ENCODE data around the gene SULT4A1. TPM values are rescaled to one million over a fixed set of nuclear protein-coding genes. Genes with fewer than 3 reads are reported as not detected.

Gene SULT4A1
- polyA plus RNA-seq, 1 of the 3 experiments (the other 2 are of a cell fraction): 3.9 TPM

GRCh38 chr22:43879901-43880540 is 17.7 kb upstream of the SULT4A1 start:
- 52% methylated on average over 8 of the region's 14 CpGs for WGBS (ENCODE audit: low lambda C conversion rate)
- H3K9me2 ChIP-seq: no peaks in the 10 kb centered on the region
- no peaks in the 10 kb centered on the region for H3K79me2 ChIP-seq (ENCODE audit: insufficient read depth)
- no peak overlapping the region for H2AFZ ChIP-seq (ENCODE audit: low read depth)
- no peaks in the 10 kb centered on the region for H3F3A ChIP-seq (replicated peaks; ENCODE audit: insufficient read depth)
- no peaks in the 10 kb centered on the region for H3K36me3 ChIP-seq (replicated peaks in 1 of 2; ENCODE audit: control insufficient read depth in 1 of 2, insufficient read depth in 2 of 2, low read length in 1 of 2)
- H4K20me1 ChIP-seq (ENCODE audit: insufficient read depth): no peaks in the 10 kb centered on the region
- ChIA-PET POLR2A (no interaction called here), CTCF (no interaction called here)
- no peak overlapping the region for H3K9ac ChIP-seq
- no peak overlapping the region for H3K4me3 ChIP-seq (ENCODE audit: low read depth in 2 of 2, low read length in 1 of 2)
- no peaks in the 10 kb centered on the region for H3K4me1 ChIP-seq (ENCODE audit: control insufficient read depth in 1 of 2, insufficient read depth in 2 of 2, low read depth in 1 of 2, low read length in 1 of 2)
- H3K9me3 ChIP-seq: no peaks in the 10 kb centered on the region
- DNase-seq: no peak
- no peak overlapping the region for H3K27ac ChIP-seq (ENCODE audit: low read depth in 2 of 2, low read length in 1 of 2)
- TF ChIP-seq RCOR1 (IDR thresholded peaks at IDR 0.05; ENCODE audit: low read length) (no peak), EP300 (IDR thresholded peaks at IDR 0.05; ENCODE audit: borderline replicate concordance in 1 of 2, low read depth in 1 of 2, low read length in 1 of 2) (no peak), NRF1 (IDR thresholded peaks at IDR 0.05; ENCODE audit: low read depth, low read length) (no peak), GABPA (IDR thresholded peaks at IDR 0.05; ENCODE audit: low read depth) (no peak), POLR2AphosphoS5 (IDR thresholded peaks at IDR 0.05; ENCODE audit: low read depth, low read length) (no peak), EZH2phosphoT487 (IDR thresholded peaks at IDR 0.05; ENCODE audit: borderline replicate concordance, low read depth) (no peak), CTCF (IDR thresholded peaks at IDR 0.05) (no peak), USF2 (IDR thresholded peaks at IDR 0.05; ENCODE audit: borderline replicate concordance, low read depth, low read length) (no peak), FOSL2 (IDR thresholded peaks at IDR 0.05; ENCODE audit: borderline replicate concordance, low read depth) (no peak), RXRA (IDR thresholded peaks at IDR 0.05; ENCODE audit: borderline replicate concordance, low read depth) (no peak), IRF3 (IDR thresholded peaks at IDR 0.05; ENCODE audit: low read depth, low read length) (no peak), YY1 (IDR thresholded peaks at IDR 0.05; ENCODE audit: low read depth) (no peak), MEF2A (IDR thresholded peaks at IDR 0.05; ENCODE audit: borderline replicate concordance, low read depth) (no peak), USF1 (IDR thresholded peaks at IDR 0.05; ENCODE audit: borderline replicate concordance, low read depth) (no peak), PBX3 (IDR thresholded peaks at IDR 0.05) (no peak), SMC3 (IDR thresholded peaks at IDR 0.05; ENCODE audit: low read depth, low read length) (no peak)
- no peaks in the 10 kb centered on the region for H3K27me3 ChIP-seq (ENCODE audit: insufficient read depth)
- no peak overlapping the region for H3K4me2 ChIP-seq

Measured in SK-N-SH (cell line).